Measurements from ENCODE around the gene TGFBR1.

GRCh38 chr9:99158629-99159028, 53.7 kb downstream of the TGFBR1 start:
- TF ChIP-seq CTCF (IDR thresholded peaks at IDR 0.05; ENCODE audit: insufficient read depth, low read length, poor library complexity, severe bottlenecking) (no peak), EZH2phosphoT487 (conservative IDR thresholded peaks at IDR 0.05; ENCODE audit: low read length) (no peak)

Measured in SU-DHL-6 (cell line).